ENCODE measurements around the gene PSTPIP1. TPM values are rescaled to one million over a fixed set of nuclear protein-coding genes. Genes with fewer than 3 reads are reported as not detected.

Gene PSTPIP1
- total RNA-seq, 6 experiments from 2014 or later, result 1.2 to 4.9 (median 2.2) TPM

GRCh38 chr15:77001351-77001750, 6.4 kb downstream of the PSTPIP1 start:
- no peak overlapping the region for H3K4me3 ChIP-seq
- H3K36me3 ChIP-seq, result no peaks in the 10 kb centered on the region
- H3K27ac ChIP-seq, result no peak overlapping the region
- intact Hi-C loops (cut with DNase I), result no loop called here
- WGBS (ENCODE audit: insufficient coverage, low coverage, low lambda C conversion rate, missing lambda C conversion rate), result 79% methylated on average over 2 of the region's 4 CpGs
- peak in 2 of 3 donors; percentile 14 to 29 for DNase-seq
- H3K4me1 ChIP-seq, result no peaks in the 10 kb centered on the region
- H3K27me3 ChIP-seq, result no peaks in the 10 kb centered on the region
- ATAC-seq, result no peak
- H3K9me3 ChIP-seq, result no peaks in the 10 kb centered on the region
- TF ChIP-seq POLR2A (IDR thresholded peaks at IDR 0.05), result no peak
- TF ChIP-seq, protein P1, sequence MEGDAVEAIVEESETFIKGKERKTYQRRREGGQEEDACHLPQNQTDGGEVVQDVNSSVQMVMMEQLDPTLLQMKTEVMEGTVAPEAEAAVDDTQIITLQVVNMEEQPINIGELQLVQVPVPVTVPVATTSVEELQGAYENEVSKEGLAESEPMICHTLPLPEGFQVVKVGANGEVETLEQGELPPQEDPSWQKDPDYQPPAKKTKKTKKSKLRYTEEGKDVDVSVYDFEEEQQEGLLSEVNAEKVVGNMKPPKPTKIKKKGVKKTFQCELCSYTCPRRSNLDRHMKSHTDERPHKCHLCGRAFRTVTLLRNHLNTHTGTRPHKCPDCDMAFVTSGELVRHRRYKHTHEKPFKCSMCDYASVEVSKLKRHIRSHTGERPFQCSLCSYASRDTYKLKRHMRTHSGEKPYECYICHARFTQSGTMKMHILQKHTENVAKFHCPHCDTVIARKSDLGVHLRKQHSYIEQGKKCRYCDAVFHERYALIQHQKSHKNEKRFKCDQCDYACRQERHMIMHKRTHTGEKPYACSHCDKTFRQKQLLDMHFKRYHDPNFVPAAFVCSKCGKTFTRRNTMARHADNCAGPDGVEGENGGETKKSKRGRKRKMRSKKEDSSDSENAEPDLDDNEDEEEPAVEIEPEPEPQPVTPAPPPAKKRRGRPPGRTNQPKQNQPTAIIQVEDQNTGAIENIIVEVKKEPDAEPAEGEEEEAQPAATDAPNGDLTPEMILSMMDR (IDR thresholded peaks at IDR 0.05), result no peak

- ATAC-seq, result no peak
- Histone ChIP-seq H3K27me3 (no peaks in the 10 kb centered on the region), H3K9me3 (no peaks in the 10 kb centered on the region), H3K36me3 (no peaks in the 10 kb centered on the region), H3K4me3 (no peak overlapping the region), H3K4me1 (no peaks in the 10 kb centered on the region), H3K27ac (no peak overlapping the region)
- WGBS (ENCODE audit: insufficient coverage, low coverage, low lambda C conversion rate, missing lambda C conversion rate), result 54% methylated on average over 4 of the region's 4 CpGs
- intact Hi-C loops (cut with DNase I), result no loop called here
- no peak for DNase-seq
- TF ChIP-seq, protein P1 (IDR thresholded peaks at IDR 0.05), result no peak
- TF ChIP-seq POLR2A (IDR thresholded peaks at IDR 0.05), result no peak
Observed at GRCh38 chr15:77001966-77002365, 7.0 kb downstream of the PSTPIP1 start.

- no peaks in the 10 kb centered on the region for H3K9me3 ChIP-seq
- no peak overlapping the region for H3K4me3 ChIP-seq
- no peaks in the 10 kb centered on the region for H3K36me3 ChIP-seq
- ATAC-seq, result no peak
- intact Hi-C loops (cut with DNase I), result no loop called here
- no peak for TF ChIP-seq POLR2A (IDR thresholded peaks at IDR 0.05)
- TF ChIP-seq, protein P1 (IDR thresholded peaks at IDR 0.05), result no peak
- WGBS (ENCODE audit: insufficient coverage, low coverage, low lambda C conversion rate, missing lambda C conversion rate), result 42% methylated on average over 7 of the region's 7 CpGs
- DNase-seq, result peak in 1 of 3 donors; percentile 36
- no peaks in the 10 kb centered on the region for H3K27me3 ChIP-seq
- no peak overlapping the region for H3K27ac ChIP-seq
- H3K4me1 ChIP-seq, result no peaks in the 10 kb centered on the region
Observed at GRCh38 chr15:77002436-77002835, 7.5 kb downstream of the PSTPIP1 start.

GRCh38 chr15:77002954-77003912, 8.3 kb downstream of the PSTPIP1 start:
- no peak overlapping the region for H3K4me3 ChIP-seq
- intact Hi-C loops (cut with DNase I), result no loop called here

More at GRCh38 chr15:77002954-77003912, 8.3 kb downstream of the PSTPIP1 start:
- Histone ChIP-seq H3K9me3 (no peaks in the 10 kb centered on the region), H3K27ac (no peak overlapping the region), H3K27me3 (no peaks in the 10 kb centered on the region), H3K4me1 (no peaks in the 10 kb centered on the region), H3K36me3 (no peaks in the 10 kb centered on the region)
- WGBS (ENCODE audit: insufficient coverage, low coverage, low lambda C conversion rate, missing lambda C conversion rate), result 54% methylated on average over 11 of the region's 16 CpGs
- DNase-seq (peak in 2 of 3 donors; percentile 61 to 67), ATAC-seq (peak; percentile 65 to 77 (median 70))
- TF ChIP-seq, protein P1 (IDR thresholded peaks at IDR 0.05), result no peak
- TF ChIP-seq POLR2A (IDR thresholded peaks at IDR 0.05), result no peak

All from right lobe of liver (tissue), 6 donors.